HEK293T (cell line): ENCODE data around the gene CCDC146.
"Not testable (repeated sequence)": the region's sequence is repeated elsewhere in the genome, so short reads cannot be mapped to it uniquely, and the experiment has no call there.

Experiments
- FOXM1 ChIP-seq: fragments of 450-650 bp; IDR thresholded peaks from 2 replicates; pipeline ENCODE4 v1.6.1; 2017; ENCODE audit warnings: mild to moderate bottlenecking, borderline replicate concordance
- ZNF384 ChIP-seq: fragments of 450-650 bp; IDR thresholded peaks from 2 replicates; pipeline ENCODE4 v1.6.1; 2016

GRCh38 chr7:77219701-77220331, 97.4 kb downstream of the CCDC146 start:
- TF ChIP-seq ZNF384, FOXM1: not testable (repeated sequence)
